Prostate gland (tissue), 2 donors: ENCODE data around the gene TEAD4.

ENCODE experiments used
- CTCF ChIP-seq, 4 experiments: fragments of 200-600 bp in 2 of 4; fragments of 450-650 bp in 2 of 4; sonication (generic) in 2 of 4; IDR thresholded peaks; 1 replicate in 3 of 4; 2 replicates in 1 of 4; pipeline ENCODE4 v1.5.1; 2016 to 2019; ENCODE audit warnings: antibody characterized with exemption in 4 of 4, mild to moderate bottlenecking in 2 of 4, moderate library complexity in 2 of 4
- POLR2AphosphoS5 ChIP-seq: sonication (generic); formaldehyde crosslinking; IDR thresholded peaks from one replicate; pipeline ENCODE4 v1.6.1; 2017; ENCODE audit warnings: antibody characterized with exemption

- TF ChIP-seq CTCF (IDR thresholded peaks at IDR 0.05): no peak
- TF ChIP-seq POLR2AphosphoS5: no peak
These were observed 85.0 kb downstream of the TEAD4 start for GRCh38 chr12:3044141-3044630.
